Measurements from ENCODE around the gene HPSE2.
"Not testable (repeated sequence)": the region's sequence is repeated elsewhere in the genome, so short reads cannot be mapped to it uniquely, and the experiment has no call there.

HPSE2 gene

GRCh38 chr10:98517672-98518071 lies 718.0 kb downstream of the HPSE2 start:
- no peak for DNase-seq (ENCODE audit: low read depth)
- no peak overlapping the region for H3K4me3 ChIP-seq (ENCODE audit: low read depth, low read length)
- TF ChIP-seq CTCF (IDR thresholded peaks at IDR 0.05; ENCODE audit: low read depth, low read length, missing control alignments): no peak

- no peak overlapping the region for H3K4me3 ChIP-seq (ENCODE audit: low read depth, low read length)
- no peak for DNase-seq (ENCODE audit: low read depth)
Observed at GRCh38 chr10:98516352-98516751, 719.3 kb downstream of the HPSE2 start.

GRCh38 chr10:98513704-98514103 lies 721.9 kb downstream of the HPSE2 start:
- H3K4me3 ChIP-seq (ENCODE audit: low read depth, low read length): no peak overlapping the region

More at GRCh38 chr10:98516352-98516751, 719.3 kb downstream of the HPSE2 start:
- no peak for TF ChIP-seq CTCF (IDR thresholded peaks at IDR 0.05; ENCODE audit: low read depth, low read length, missing control alignments)

GRCh38 chr10:98511876-98512275 lies 723.8 kb downstream of the HPSE2 start:
- no peak for TF ChIP-seq CTCF (IDR thresholded peaks at IDR 0.05; ENCODE audit: low read depth, low read length, missing control alignments)

More at GRCh38 chr10:98513704-98514103, 721.9 kb downstream of the HPSE2 start:
- no peak for TF ChIP-seq CTCF (IDR thresholded peaks at IDR 0.05; ENCODE audit: low read depth, low read length, missing control alignments)
- DNase-seq (ENCODE audit: low read depth): no peak

GRCh38 chr10:98510412-98510995 lies 725.1 kb downstream of the HPSE2 start:
- TF ChIP-seq CTCF (IDR thresholded peaks at IDR 0.05; ENCODE audit: low read depth, low read length, missing control alignments): no peak
- DNase-seq (ENCODE audit: low read depth): no peak
- no peak overlapping the region for H3K4me3 ChIP-seq (ENCODE audit: low read depth, low read length)

More at GRCh38 chr10:98511876-98512275, 723.8 kb downstream of the HPSE2 start:
- no peak overlapping the region for H3K4me3 ChIP-seq (ENCODE audit: low read depth, low read length)
- DNase-seq (ENCODE audit: low read depth): no peak

- DNase-seq (ENCODE audit: low read depth): no peak
- no peak overlapping the region for H3K4me3 ChIP-seq (ENCODE audit: low read depth, low read length)
- TF ChIP-seq CTCF (IDR thresholded peaks at IDR 0.05; ENCODE audit: low read depth, low read length, missing control alignments): no peak
Observed at GRCh38 chr10:98509745-98510144, 725.9 kb downstream of the HPSE2 start.

- DNase-seq (ENCODE audit: low read depth); H3K4me3 ChIP-seq (ENCODE audit: low read depth, low read length): not testable (repeated sequence)
Observed at GRCh38 chr10:98502535-98502934, 733.1 kb downstream of the HPSE2 start.
